ENCODE results near the gene ITGB8.
A peak's percentile ranks its signal among the peaks of the same experiment; 100 is the strongest.

ITGB8 gene

DNA sequence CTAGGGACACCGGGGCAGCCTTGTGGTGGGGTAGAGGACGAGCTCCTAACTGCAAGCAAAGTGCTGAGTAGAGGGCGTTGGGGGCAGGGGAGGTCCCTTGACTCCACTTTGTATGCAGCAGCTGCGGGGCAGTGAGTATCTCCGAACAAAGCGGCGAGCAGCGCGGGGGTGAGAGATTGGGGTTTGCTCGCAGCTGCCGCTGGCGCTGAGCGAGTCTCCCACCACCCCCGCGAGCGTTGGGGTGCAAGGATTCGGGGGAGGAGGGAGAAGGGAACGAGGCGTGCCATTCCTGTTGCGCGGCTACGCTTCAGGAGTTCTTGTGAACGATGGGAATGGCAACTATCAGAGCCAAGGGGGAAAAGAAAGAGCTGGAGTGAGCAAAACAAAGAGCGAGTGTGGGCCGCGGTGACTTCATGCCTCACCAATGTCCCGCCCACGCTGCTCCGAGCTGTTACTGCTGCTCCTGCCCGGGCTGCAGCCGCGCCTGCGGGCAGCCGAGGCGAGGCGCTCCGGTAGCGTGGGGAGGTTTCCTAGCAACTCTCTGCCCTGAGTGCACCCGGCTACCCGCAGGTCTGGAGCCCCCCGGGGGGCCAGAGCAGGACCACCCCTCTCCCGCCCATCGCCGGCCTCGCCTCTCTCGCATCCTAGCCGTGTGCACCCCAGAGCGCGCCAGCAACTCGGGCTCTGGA is at the start of gene ITGB8:
Gene ITGB8, plus strand, starts transcription at position 662 of the 689 bp plus-strand sequence. CDS start 907 bp downstream, outside the sequence.
- no peak for TF ChIP-seq CTCF (IDR thresholded peaks at IDR 0.05; ENCODE audit: extremely low read depth, missing control alignments)
- peak; percentile 84 for DNase-seq (ENCODE audit: low spot score)

DNA sequence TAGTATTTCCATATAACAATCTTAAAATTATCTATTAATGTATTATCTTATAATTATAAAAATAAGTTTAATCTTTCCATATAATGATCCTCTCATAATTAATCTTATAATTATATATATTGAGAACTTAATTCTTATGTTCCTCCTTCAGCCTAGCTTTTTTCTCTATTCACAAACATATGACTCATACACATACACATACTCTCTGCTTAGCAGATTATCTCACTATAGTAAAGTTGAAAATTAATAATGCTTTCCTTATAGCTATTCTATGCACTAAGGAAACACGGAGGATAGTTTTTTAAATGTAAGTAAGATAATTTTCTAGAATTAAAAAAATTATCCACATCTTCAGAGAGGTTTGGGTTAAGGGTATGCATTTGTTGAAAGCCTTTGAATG is 47.7 kb upstream of the ITGB8 start:
- no peak for DNase-seq (ENCODE audit: low spot score)
- TF ChIP-seq CTCF (IDR thresholded peaks at IDR 0.05; ENCODE audit: extremely low read depth, missing control alignments): no peak

GRCh38 chr7:20283385-20283784 is 47.3 kb upstream of the ITGB8 start:
- DNase-seq (ENCODE audit: low spot score): no peak
- no peak for TF ChIP-seq CTCF (IDR thresholded peaks at IDR 0.05; ENCODE audit: extremely low read depth, missing control alignments)

- DNase-seq (ENCODE audit: low spot score): peak; percentile 9
- TF ChIP-seq CTCF (IDR thresholded peaks at IDR 0.05; ENCODE audit: extremely low read depth, missing control alignments): no peak
Observed at GRCh38 chr7:20284003-20284770, 46.5 kb upstream of the ITGB8 start.

GRCh38 chr7:20284771-20285143 is 45.9 kb upstream of the ITGB8 start:
- no peak for DNase-seq (ENCODE audit: low spot score)
- TF ChIP-seq CTCF (IDR thresholded peaks at IDR 0.05; ENCODE audit: extremely low read depth, missing control alignments): no peak

DNA sequence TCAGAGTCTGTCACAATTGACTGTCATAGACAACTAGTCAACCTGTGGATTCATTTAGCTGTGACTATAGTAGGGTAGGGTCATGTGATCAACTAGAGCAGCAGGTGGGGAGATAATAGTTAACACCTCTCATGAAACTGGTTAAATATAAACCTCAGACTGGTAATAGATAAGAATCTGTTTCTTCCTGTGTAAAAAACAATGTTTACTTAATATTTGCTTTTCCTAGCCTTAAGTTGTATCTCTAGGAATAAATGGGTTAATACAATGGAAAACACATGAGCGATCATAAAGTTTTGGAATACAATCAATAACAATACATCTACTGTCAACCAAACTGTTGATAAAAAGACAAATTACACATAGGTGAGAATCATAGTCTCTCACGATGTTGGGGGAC is 43.4 kb upstream of the ITGB8 start:
- no peak for DNase-seq (ENCODE audit: low spot score)
- no peak for TF ChIP-seq CTCF (IDR thresholded peaks at IDR 0.05; ENCODE audit: extremely low read depth, missing control alignments)

- DNase-seq (ENCODE audit: low spot score): no peak
- no peak for TF ChIP-seq CTCF (IDR thresholded peaks at IDR 0.05; ENCODE audit: extremely low read depth, missing control alignments)
Observed at GRCh38 chr7:20288036-20288435, 42.7 kb upstream of the ITGB8 start.

Data from GM20000 (cell line).